ENCODE data around the gene RGS12. TPM values are rescaled to one million over a fixed set of nuclear protein-coding genes. Genes with fewer than 3 reads are reported as not detected.

The RGS12 gene
- total RNA-seq, 2 experiments from 2014 or later, result 7.4 to 7.5 TPM

DNA sequence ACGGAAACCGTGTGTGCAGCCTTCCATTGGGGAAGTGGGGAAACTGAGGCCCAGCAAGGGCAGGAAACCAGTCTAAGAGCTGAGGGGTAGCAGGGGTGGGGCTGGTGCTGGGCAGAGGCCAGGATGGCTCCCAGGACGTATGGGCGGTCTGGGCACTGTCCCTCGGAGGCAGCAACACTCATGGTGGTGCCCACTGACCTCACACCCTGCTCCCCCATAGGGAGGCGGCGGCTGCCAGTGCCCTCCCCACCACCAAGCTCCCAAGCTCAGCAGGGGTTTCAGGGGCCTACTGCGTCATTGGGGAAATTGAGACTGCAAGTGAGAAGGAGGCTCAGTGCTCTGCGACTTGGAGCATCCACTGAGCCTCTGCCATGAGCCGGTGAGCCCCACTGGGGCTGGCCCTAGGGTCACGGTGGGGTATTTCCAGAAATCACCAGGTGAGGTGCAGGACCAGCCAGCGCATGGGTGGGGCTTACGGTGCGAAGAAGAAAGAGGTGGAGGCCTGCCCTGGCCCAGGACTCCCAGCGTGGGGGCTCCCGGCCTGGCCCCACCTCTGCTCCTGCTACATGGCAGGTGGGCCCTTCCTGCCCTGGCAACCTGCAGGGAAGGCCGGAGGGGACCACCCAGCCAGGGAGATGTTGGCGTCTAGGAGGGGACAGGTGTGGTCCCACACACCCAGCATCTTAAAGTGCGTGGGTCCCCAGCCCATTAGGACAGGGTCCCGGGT, 42.9 kb upstream of the RGS12 start:
- ChIA-PET POLR2A (no interaction called here), CTCF (interaction anchor here (0.5 to 1.5 kb wide), 2 partner anchors 57 to 232 kb away, joined by 4 to 5 read pairs; no protein-coding TSS in a partner anchor)
- Mint-ChIP-seq H3K27me3 (no peaks in the 10 kb centered on the region), H3K4me1 (peaks cover 2% of the 10 kb centered on the region), H3K4me3 (no peak overlapping the region), H3K9me3 (no peaks in the 10 kb centered on the region), H3K27ac (no peak overlapping the region), H3K36me3 (ENCODE audit: low read depth) (no peaks in the 10 kb centered on the region)
- DNase-seq, result no peak

DNA sequence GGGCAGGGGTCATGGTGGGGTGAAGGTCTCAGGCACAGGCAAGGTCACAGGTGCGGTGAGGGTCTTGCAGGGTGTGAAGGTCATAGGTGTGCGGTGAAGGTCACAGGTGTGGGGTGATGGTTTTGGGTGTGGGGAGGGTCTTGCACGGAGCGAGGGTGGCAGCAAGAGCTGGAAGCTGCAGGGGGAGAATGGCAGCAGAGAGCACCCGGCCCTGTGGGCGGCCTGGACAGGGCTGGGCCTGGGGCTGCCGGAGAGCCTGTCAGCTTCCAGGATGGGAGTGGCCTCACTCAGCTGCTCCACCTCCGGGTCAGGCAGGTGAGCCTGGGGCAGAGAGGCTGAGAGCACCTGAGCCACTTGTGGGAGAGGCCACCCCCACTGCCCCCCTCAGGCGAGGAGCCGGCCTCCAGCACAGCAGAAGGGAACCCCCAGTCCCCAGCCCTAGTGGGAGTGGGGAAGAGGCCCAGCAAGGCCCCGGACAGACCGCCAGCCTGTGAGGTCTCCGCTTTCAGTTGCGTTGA, 42.3 kb upstream of the RGS12 start:
- Mint-ChIP-seq H3K4me3 (no peak overlapping the region), H3K36me3 (ENCODE audit: low read depth) (no peaks in the 10 kb centered on the region), H3K9me3 (no peaks in the 10 kb centered on the region), H3K27ac (no peak overlapping the region), H3K27me3 (no peaks in the 10 kb centered on the region), H3K4me1 (peaks cover 2% of the 10 kb centered on the region)
- DNase-seq, result no peak
- ChIA-PET CTCF (no interaction called here), POLR2A (no interaction called here)

DNA sequence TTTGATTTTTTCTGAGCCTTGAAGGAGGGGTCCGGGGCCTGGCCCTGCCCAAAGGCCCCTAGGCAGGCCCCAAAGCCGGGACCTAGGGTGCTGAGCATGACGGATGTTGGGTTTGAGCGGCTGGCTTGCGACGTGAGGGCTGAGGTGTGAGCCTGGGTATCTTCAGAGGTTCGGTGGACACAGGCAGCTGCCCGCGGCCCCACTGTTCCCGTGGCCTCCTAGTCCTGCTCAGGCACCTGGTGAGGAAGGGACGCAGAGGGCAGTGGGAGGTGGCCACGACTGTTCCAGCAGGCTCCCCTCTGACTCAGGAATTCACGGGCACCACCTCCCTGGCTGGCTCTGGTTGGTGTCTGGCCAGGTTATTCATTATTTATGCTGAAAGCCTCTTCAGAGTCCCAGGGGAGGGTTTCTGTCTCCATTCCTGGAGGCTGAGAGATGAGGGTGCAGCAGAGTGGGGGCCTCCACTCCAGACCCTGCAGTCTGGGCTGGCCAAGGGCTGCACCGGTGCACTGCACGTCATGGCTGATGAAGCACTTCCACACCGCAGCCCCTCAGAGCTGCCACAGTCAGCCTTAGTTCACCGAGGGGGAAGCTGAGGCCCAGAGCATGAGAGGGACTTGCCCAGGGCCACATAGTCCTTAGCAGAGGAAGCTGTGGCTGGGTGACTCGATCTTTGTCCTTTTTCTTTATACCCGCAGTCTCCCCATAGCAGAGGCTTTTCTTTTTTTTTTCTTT, 41.7 kb upstream of the RGS12 start:
- POLR2A ChIA-PET, result no interaction called here
- Mint-ChIP-seq H3K36me3 (ENCODE audit: low read depth) (no peaks in the 10 kb centered on the region), H3K4me3 (no peak overlapping the region), H3K27me3 (no peaks in the 10 kb centered on the region), H3K9me3 (no peaks in the 10 kb centered on the region), H3K4me1 (peaks cover 1% of the 10 kb centered on the region), H3K27ac (no peak overlapping the region)
- DNase-seq, result no peak
- CTCF ChIA-PET, result no interaction called here

DNA sequence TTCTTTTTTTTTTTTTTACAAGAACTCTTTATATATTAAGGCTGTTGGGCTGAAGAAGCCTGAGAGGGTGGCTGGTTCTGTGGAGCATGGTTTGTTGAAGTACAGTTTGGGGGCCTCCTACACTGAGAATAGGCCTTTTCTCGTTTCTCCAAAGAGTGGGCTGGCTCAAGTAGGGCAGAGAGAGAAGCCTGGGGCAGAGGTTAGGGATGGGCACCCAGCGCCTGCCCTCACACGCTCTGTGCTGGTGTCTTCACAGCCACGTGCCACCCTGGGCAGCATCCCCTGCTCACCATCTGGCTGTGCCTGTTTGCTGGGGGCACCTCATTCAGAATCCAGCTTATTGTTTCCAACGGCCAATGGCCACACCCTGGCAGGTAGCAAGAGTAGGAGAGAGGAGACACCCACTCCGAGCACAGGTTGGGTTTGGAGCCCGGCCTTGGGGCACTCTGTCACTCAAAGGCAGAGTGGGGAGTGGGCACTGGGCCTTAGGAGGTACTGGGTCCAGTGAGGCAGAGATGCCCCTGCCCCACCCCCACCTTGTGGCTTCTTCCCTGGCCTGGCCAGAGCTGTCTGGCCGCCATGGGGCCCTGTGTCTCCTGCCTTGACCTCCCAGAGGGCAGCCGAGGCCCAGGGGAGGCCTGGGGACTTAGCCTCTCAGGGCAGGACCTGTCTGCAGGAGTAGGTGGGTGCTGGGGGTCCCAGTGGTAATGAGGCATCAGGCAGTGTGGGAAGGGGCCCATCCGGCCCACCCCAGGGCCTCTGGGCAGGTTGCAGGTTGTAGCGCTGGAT, 40.9 kb upstream of the RGS12 start:
- H3K4me1 Mint-ChIP-seq, result no peaks in the 10 kb centered on the region
- no peaks in the 10 kb centered on the region for H3K36me3 Mint-ChIP-seq (ENCODE audit: low read depth)
- ChIA-PET CTCF (no interaction called here), POLR2A (no interaction called here)
- no peak for DNase-seq
- no peaks in the 10 kb centered on the region for H3K27me3 Mint-ChIP-seq
- H3K9me3 Mint-ChIP-seq, result no peaks in the 10 kb centered on the region
- no peak overlapping the region for H3K27ac Mint-ChIP-seq
- H3K4me3 Mint-ChIP-seq, result no peak overlapping the region

DNA sequence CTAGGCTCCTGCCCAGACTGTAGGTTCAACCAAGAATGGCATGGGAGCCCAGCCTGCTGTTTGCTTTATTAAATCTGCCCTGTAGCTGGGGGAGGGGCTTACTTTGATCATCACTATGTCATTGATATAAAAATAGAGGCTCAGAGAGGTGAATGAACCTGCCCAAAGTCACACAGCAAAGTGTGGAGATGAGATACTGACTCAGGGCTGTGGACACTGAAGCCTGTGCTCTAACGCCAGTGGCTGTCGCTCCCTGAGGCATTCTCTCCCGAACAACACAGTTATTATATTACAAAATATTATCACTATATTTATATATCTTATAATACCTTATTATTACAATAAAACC, 40.4 kb upstream of the RGS12 start:
- H3K9me3 Mint-ChIP-seq, result no peaks in the 10 kb centered on the region
- H3K36me3 Mint-ChIP-seq (ENCODE audit: low read depth), result no peaks in the 10 kb centered on the region
- no peak for DNase-seq
- no peaks in the 10 kb centered on the region for H3K27me3 Mint-ChIP-seq
- POLR2A ChIA-PET, result no interaction called here
- CTCF ChIA-PET, result no interaction called here
- H3K4me3 Mint-ChIP-seq, result no peak overlapping the region
- no peaks in the 10 kb centered on the region for H3K4me1 Mint-ChIP-seq
- H3K27ac Mint-ChIP-seq, result no peak overlapping the region

DNA sequence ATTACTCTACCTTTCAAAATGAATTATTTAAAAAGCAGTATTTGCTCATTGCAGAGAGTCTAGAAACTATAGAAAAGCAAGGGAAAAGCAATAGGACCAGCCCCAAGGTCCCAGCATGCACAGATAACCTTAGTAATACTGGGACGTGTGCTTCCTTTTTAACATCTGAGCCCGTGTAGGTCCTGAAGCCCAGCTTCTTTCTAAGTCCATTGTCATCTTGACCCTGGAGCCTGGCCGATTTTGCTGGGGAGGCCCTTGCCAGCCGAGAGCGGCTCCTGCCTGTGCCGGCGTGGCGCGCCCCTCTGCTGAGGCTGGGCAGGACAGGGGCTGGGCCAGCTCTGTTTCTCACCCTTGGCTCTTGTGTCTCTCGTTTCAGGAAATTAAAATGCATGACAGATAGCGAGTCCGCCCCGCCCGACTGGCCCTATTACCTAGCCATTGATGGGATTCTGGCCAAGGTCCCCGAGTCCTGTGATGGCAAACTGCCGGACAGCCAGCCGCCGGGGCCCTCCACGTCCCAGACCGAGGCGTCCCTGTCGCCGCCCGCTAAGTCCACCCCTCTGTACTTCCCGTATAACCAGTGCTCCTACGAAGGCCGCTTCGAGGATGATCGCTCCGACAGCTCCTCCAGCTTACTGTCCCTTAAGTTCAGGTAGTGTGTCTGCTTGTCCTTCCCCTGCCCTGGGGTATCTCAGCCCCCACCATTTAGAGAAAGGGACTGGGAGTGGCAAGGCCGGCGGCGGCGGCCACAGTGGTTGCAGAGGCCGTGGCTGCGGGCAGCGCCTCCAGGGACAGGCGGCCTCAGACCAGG, 39.8 kb upstream of the RGS12 start:
- H3K36me3 Mint-ChIP-seq (ENCODE audit: low read depth), result no peaks in the 10 kb centered on the region
- H3K4me1 Mint-ChIP-seq, result no peaks in the 10 kb centered on the region
- H3K4me3 Mint-ChIP-seq, result no peak overlapping the region
- DNase-seq, result no peak
- H3K27ac Mint-ChIP-seq, result no peak overlapping the region
- ChIA-PET POLR2A (no interaction called here), CTCF (no interaction called here)
- no peaks in the 10 kb centered on the region for H3K9me3 Mint-ChIP-seq
- no peaks in the 10 kb centered on the region for H3K27me3 Mint-ChIP-seq

DNA sequence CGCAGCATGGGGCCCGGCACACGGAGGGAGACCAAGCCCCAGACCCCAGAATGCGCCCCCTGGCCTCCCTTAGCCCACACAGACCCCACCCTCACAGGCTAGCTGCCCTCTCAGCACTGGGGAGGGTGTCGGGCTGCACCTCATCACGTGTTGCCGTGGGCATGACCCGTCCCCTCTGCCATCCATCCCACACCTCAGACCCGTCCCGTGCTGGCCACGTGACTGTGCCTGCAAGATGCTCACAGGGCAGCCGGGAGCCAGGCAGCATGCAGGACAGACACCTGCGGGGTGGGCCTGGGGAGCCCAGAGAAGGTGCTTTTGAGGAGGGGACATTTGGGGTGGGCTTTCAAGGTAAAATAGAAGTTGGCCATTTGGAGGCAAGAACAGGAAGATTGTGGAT, 39.0 kb upstream of the RGS12 start:
- ChIA-PET POLR2A (no interaction called here), CTCF (no interaction called here)
- no peak for DNase-seq
- no peak overlapping the region for H3K4me3 Mint-ChIP-seq
- H3K36me3 Mint-ChIP-seq (ENCODE audit: low read depth), result no peaks in the 10 kb centered on the region
- no peaks in the 10 kb centered on the region for H3K4me1 Mint-ChIP-seq
- H3K9me3 Mint-ChIP-seq, result no peaks in the 10 kb centered on the region
- no peaks in the 10 kb centered on the region for H3K27me3 Mint-ChIP-seq
- no peak overlapping the region for H3K27ac Mint-ChIP-seq

DNA sequence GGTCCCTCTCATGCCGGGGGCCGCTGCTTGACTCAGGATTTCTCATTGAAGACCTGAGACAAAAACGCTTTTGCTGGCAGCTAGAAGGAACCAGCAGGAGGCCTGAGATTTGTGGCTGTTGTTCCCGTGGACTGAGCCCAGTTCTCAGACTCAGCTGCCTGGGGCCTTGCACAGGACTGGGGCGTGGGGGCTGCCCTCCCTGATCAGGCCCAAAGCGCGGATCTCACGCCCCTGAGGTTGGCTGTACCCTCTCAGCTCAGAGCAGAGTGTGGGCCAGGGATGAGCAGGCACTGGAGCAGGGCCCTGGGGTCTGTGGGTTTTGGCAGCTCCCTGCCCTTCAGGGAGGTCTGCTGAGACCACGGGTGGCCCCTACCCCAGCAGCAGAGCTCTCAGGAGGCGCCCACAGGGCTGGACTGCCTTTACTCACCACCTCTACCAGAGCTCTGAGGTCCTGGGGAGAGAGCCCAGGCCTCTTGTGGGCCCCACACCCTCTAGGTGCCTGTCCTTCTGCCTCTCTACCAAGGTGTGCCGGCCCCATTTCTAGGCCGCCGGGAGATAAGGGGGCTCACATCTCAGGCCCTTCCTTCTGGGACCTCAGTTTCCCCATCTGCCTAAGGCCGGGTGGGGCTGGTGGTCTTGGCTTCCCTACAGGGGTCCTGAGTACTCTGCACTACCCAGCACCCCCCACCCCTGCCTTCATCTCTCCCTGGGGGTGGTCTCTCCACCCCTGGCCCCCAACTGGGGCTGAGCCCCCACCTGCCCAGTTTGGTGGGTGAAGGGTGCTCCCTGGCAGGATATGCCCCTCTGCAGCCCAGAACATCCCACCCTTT, 38.3 kb upstream of the RGS12 start:
- no peaks in the 10 kb centered on the region for H3K9me3 Mint-ChIP-seq
- no peak overlapping the region for H3K4me3 Mint-ChIP-seq
- ChIA-PET POLR2A (no interaction called here), CTCF (no interaction called here)
- no peak overlapping the region for H3K27ac Mint-ChIP-seq
- no peaks in the 10 kb centered on the region for H3K4me1 Mint-ChIP-seq
- no peaks in the 10 kb centered on the region for H3K27me3 Mint-ChIP-seq
- no peaks in the 10 kb centered on the region for H3K36me3 Mint-ChIP-seq (ENCODE audit: low read depth)
- no peak for DNase-seq

DNA sequence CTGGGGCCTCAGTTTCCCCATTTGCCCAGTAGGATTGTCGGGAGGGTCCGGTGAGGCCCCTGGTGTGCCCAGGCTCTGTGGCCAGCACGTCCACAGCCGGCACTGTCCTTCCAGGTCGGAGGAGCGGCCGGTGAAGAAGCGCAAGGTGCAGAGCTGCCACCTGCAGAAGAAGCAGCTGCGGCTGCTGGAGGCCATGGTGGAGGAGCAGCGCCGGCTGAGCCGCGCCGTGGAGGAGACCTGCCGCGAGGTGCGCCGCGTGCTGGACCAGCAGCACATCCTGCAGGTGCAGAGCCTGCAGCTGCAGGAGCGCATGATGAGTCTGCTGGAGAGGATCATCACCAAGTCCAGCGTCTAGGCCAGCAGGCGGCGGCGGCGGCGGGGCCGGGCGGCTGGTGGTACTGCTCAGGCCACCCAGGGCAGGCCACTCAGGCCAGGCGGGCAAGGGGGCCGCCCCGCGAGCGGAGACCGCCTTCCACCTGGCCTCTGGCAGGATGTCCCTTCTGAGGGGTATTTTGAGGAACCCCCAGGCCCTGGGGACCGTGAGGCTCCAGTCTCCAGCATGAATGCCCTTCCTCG, 37.1 kb upstream of the RGS12 start:
- H3K4me3 Mint-ChIP-seq, result no peak overlapping the region
- H3K9me3 Mint-ChIP-seq, result no peaks in the 10 kb centered on the region
- no peaks in the 10 kb centered on the region for H3K4me1 Mint-ChIP-seq
- ChIA-PET CTCF (no interaction called here), POLR2A (no interaction called here)
- no peak for DNase-seq
- H3K27ac Mint-ChIP-seq, result no peak overlapping the region
- no peaks in the 10 kb centered on the region for H3K36me3 Mint-ChIP-seq (ENCODE audit: low read depth)
- no peaks in the 10 kb centered on the region for H3K27me3 Mint-ChIP-seq

DNA sequence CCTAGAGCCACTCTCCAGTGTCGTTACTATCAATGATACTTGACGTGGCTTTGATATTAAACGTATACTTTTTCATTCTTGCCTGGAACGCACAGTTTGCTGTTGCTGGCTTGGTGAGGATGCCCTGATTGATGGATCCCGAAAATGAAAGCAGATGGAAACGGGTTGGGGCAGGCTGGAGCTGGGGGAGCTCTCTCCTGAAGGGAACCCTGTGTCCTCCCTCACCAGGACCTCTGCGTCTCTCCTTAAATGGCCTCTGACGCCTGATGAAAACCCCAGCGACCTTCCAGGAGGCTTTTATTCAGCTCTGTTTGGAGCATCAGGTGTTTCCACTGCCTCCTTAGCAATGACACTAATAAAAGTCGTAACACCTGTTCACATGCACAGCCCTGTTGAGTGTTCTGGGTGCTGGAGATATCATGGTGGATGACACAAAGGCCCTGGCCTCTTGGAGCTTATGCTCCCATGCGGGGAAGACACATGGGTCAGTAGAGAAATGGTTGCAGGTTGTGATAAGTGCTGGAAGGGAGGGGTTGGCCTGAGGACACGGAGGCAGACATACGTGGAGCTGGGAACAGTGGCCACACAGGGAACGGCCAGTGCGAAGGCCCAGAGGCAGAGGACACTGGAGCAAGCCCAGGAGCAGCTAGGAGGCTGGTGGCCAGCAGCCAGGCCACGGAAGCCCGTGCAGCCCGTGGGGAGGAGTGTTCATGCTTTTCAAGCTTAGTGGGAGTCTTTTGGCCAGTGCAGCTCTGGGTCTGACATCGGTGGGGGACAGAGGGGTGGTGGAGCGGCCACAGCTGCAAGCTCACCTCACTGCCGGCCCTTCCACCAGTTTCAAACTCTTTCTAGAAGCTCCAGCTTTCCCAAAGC, 36.4 kb upstream of the RGS12 start:
- H3K9me3 Mint-ChIP-seq, result no peaks in the 10 kb centered on the region
- H3K4me3 Mint-ChIP-seq, result no peak overlapping the region
- no peaks in the 10 kb centered on the region for H3K27me3 Mint-ChIP-seq
- POLR2A ChIA-PET, result no interaction called here
- no peak for DNase-seq
- no peaks in the 10 kb centered on the region for H3K36me3 Mint-ChIP-seq (ENCODE audit: low read depth)
- CTCF ChIA-PET, result no interaction called here
- H3K4me1 Mint-ChIP-seq, result no peaks in the 10 kb centered on the region
- no peak overlapping the region for H3K27ac Mint-ChIP-seq

DNA sequence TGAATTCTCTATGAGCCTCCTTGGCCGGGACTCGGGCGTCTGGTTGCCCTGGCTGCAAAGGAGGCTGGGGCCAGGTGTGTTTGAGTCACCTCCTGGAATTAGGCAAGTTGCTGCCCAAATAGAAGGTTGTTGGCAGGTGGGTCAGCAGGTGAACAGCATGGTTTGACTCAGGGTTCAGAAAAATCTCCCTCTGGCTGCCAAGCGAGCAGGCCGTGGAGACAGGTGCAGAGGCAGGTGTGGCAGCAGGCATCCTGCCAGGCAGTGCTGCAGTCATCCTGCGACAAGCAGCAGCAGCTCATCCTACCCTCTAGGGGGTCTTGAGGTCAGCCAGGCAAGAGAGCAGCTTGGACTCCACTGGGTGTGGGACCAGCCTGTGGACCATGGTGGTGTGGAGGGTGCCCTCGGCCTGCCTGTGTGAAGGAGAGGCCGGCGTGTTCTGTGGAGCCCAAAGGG, 35.7 kb upstream of the RGS12 start:
- Mint-ChIP-seq H3K4me3 (no peak overlapping the region), H3K4me1 (no peaks in the 10 kb centered on the region), H3K27me3 (no peaks in the 10 kb centered on the region), H3K27ac (no peak overlapping the region), H3K9me3 (no peaks in the 10 kb centered on the region), H3K36me3 (ENCODE audit: low read depth) (no peaks in the 10 kb centered on the region)
- CTCF ChIA-PET, result no interaction called here
- DNase-seq, result no peak
- POLR2A ChIA-PET, result no interaction called here

Measured in activated CD4-positive, alpha-beta memory T cell treated with anti-CD3 and anti-CD28 coated beads, Interleukin-2, amount 10 ng/mL, durations not matched to agents 7 days and 5 days (primary cell).